Colonic mucosa (tissue), 4 donors: ENCODE data around the gene CHMP2B. TPM values are rescaled to one million over a fixed set of nuclear protein-coding genes. Genes with fewer than 3 reads are reported as not detected.

Experiments
- DNase-seq: peaks from one replicate; pipeline ENCODE4 v3.0.0-alpha.2; 2020
- H3K27ac ChIP-seq: fragments of 200-600 bp; one replicate; pipeline ENCODE4 v1.8.0; 2021
- H3K27me3 ChIP-seq: fragments of 200-600 bp; one replicate; pipeline ENCODE4 v1.8.0; 2021
- H3K36me3 ChIP-seq: fragments of 200-600 bp; one replicate; pipeline ENCODE4 v1.8.0; 2021
- H3K4me1 ChIP-seq: fragments of 200-600 bp; one replicate; pipeline ENCODE4 v1.8.0; 2021; ENCODE audit warnings: mild to moderate bottlenecking
- H3K4me3 ChIP-seq: fragments of 200-600 bp; one replicate; pipeline ENCODE4 v1.8.0; 2021
- H3K9ac ChIP-seq, 2 donors: one replicate each; pipeline ENCODE4 v1.7.0; 2013; ENCODE audit warnings: control low read depth in 2 of 2, low read depth in 2 of 2, low read length in 2 of 2
- H3K9me3 ChIP-seq: fragments of 200-600 bp; one replicate; pipeline ENCODE4 v1.8.0; 2021
- CTCF ChIP-seq: fragments of 200-600 bp; IDR thresholded peaks from one replicate; pipeline ENCODE4 v1.8.0; 2022; ENCODE audit warnings: antibody characterized with exemption, mild to moderate bottlenecking
- intact Hi-C: fragments of 100-400 bp; cut with DNase I; formaldehyde crosslinking; loops from one replicate; pipeline ENCODE4 v1.14.1; 2022
- total RNA-seq, 2 donors: library from RNA; stranded (reverse); fragmentation: NEBNext Ultra II Directional in 1 of 2; extraction: Animal tissue kit (Norgen Biotek cat#: 25700) in 1 of 2; gene quantifications; one replicate each; pipeline ENCODE4 v1.2.1, GENCODE V29; 2021
- donor health status: healthy.
- donor health status: DM: no; HTN: no; CAD: no.
- donor health status: DM: no; HTN: no; CAD: no.

CHMP2B gene
- total RNA-seq, 2 donors from 2014 or later, result 80.2 to 103 TPM

GRCh38 chr3:87191175-87191574 is 35.9 kb upstream of the CHMP2B start:
- Histone ChIP-seq H3K27me3 (no peaks in the 10 kb centered on the region), H3K4me3 (no peak overlapping the region), H3K9me3 (no peaks in the 10 kb centered on the region), H3K27ac (no peak overlapping the region), H3K9ac (no peak overlapping the region), H3K4me1 (no peaks in the 10 kb centered on the region), H3K36me3 (no peaks in the 10 kb centered on the region)
- TF ChIP-seq CTCF, result no peak
- intact Hi-C loops, result no loop called here
- no peak for DNase-seq

- H3K9me3 ChIP-seq, result no peaks in the 10 kb centered on the region
- intact Hi-C loops, result no loop called here
- no peaks in the 10 kb centered on the region for H3K4me1 ChIP-seq
- no peak overlapping the region for H3K9ac ChIP-seq
- TF ChIP-seq CTCF, result no peak
- H3K27me3 ChIP-seq, result no peaks in the 10 kb centered on the region
- H3K27ac ChIP-seq, result no peak overlapping the region
- DNase-seq, result no peak
- no peak overlapping the region for H3K4me3 ChIP-seq
- no peaks in the 10 kb centered on the region for H3K36me3 ChIP-seq
Observed at GRCh38 chr3:87191641-87192040, 35.5 kb upstream of the CHMP2B start.

- Histone ChIP-seq H3K4me1 (no peaks in the 10 kb centered on the region), H3K27ac (peak overlapping the region; percentile 37), H3K36me3 (no peaks in the 10 kb centered on the region), H3K27me3 (no peaks in the 10 kb centered on the region), H3K9me3 (no peaks in the 10 kb centered on the region), H3K9ac (no peak overlapping the region), H3K4me3 (no peak overlapping the region)
- DNase-seq, result peak; percentile 65
- no peak for TF ChIP-seq CTCF
- intact Hi-C loops, result no loop called here
Observed at GRCh38 chr3:87196879-87197278, 30.2 kb upstream of the CHMP2B start.

GRCh38 chr3:87197531-87197930 is 29.6 kb upstream of the CHMP2B start:
- Histone ChIP-seq H3K9me3 (no peaks in the 10 kb centered on the region), H3K27me3 (no peaks in the 10 kb centered on the region), H3K4me3 (no peak overlapping the region), H3K4me1 (no peaks in the 10 kb centered on the region), H3K36me3 (no peaks in the 10 kb centered on the region), H3K27ac (peak overlapping the region; percentile 37), H3K9ac (no peak overlapping the region)
- intact Hi-C loops, result no loop called here
- DNase-seq, result peak; percentile 69
- no peak for TF ChIP-seq CTCF

- Histone ChIP-seq H3K4me3 (no peak overlapping the region), H3K9me3 (no peaks in the 10 kb centered on the region), H3K27me3 (no peaks in the 10 kb centered on the region), H3K9ac (no peak overlapping the region), H3K4me1 (no peaks in the 10 kb centered on the region), H3K36me3 (no peaks in the 10 kb centered on the region), H3K27ac (no peak overlapping the region)
- no peak for TF ChIP-seq CTCF
- no peak for DNase-seq
- intact Hi-C loops, result no loop called here
Observed at GRCh38 chr3:87198774-87199173, 28.3 kb upstream of the CHMP2B start.

- H3K27ac ChIP-seq, result no peak overlapping the region
- H3K4me1 ChIP-seq, result no peaks in the 10 kb centered on the region
- DNase-seq, result no peak
- H3K9ac ChIP-seq, result no peak overlapping the region
- no peak overlapping the region for H3K4me3 ChIP-seq
- no peaks in the 10 kb centered on the region for H3K9me3 ChIP-seq
- intact Hi-C loops, result no loop called here
- H3K36me3 ChIP-seq, result no peaks in the 10 kb centered on the region
- no peak for TF ChIP-seq CTCF
- H3K27me3 ChIP-seq, result no peaks in the 10 kb centered on the region
Observed at GRCh38 chr3:87199628-87200027, 27.5 kb upstream of the CHMP2B start.
